ENCODE results near the gene ARSI. TPM values are rescaled to one million over a fixed set of nuclear protein-coding genes. Genes with fewer than 3 reads are reported as not detected.
"Not testable (repeated sequence)": the region's sequence is repeated elsewhere in the genome, so short reads cannot be mapped to it uniquely, and the experiment has no call there.

ARSI gene
- total RNA-seq, 6 donors from 2014 or later, result 0.78 to 6.3 (median 2.8) TPM

DNA sequence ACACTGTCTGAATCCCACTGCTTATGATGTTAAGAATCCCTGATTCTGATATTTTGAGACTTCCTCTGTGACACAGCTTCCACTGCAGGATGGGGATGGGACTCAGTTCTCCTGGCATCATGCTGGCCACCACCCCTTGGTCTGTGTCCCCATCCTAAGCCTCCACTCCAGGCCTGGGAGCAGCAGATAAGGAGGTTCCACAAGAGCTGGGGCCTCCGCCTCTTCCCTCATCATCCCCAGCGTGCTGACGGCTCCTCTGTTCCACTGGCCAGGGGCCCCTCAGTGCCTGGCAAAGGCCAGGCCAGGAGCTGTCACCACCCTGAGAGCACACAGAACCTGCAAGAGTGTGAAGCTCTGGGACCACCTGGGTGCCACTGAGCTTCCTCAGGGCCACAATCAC lies 53.8 kb downstream of the ARSI start:
- ATAC-seq (ENCODE audit: low FRiP score in 2 of 2) (no peak), DNase-seq (no peak)
- Histone ChIP-seq H3K27me3 (no peaks in the 10 kb centered on the region), H3K36me3 (no peaks in the 10 kb centered on the region), H3K27ac (no peak overlapping the region), H3K4me1 (peaks cover 0 to 4% (median 0%) of the 10 kb centered on the region in 4 donors), H3K9me3 (no peaks in the 10 kb centered on the region), H3K4me3 (no peak overlapping the region)
- TF ChIP-seq POLR2AphosphoS5 (IDR thresholded peaks at IDR 0.05) (no peak), EP300 (IDR thresholded peaks at IDR 0.05) (no peak)
- TF ChIP-seq, protein P1, sequence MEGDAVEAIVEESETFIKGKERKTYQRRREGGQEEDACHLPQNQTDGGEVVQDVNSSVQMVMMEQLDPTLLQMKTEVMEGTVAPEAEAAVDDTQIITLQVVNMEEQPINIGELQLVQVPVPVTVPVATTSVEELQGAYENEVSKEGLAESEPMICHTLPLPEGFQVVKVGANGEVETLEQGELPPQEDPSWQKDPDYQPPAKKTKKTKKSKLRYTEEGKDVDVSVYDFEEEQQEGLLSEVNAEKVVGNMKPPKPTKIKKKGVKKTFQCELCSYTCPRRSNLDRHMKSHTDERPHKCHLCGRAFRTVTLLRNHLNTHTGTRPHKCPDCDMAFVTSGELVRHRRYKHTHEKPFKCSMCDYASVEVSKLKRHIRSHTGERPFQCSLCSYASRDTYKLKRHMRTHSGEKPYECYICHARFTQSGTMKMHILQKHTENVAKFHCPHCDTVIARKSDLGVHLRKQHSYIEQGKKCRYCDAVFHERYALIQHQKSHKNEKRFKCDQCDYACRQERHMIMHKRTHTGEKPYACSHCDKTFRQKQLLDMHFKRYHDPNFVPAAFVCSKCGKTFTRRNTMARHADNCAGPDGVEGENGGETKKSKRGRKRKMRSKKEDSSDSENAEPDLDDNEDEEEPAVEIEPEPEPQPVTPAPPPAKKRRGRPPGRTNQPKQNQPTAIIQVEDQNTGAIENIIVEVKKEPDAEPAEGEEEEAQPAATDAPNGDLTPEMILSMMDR (IDR thresholded peaks at IDR 0.05), result no peak
- WGBS, 2 donors, result 82 to 87% methylated on average over 3 of the region's 3 CpGs

DNA sequence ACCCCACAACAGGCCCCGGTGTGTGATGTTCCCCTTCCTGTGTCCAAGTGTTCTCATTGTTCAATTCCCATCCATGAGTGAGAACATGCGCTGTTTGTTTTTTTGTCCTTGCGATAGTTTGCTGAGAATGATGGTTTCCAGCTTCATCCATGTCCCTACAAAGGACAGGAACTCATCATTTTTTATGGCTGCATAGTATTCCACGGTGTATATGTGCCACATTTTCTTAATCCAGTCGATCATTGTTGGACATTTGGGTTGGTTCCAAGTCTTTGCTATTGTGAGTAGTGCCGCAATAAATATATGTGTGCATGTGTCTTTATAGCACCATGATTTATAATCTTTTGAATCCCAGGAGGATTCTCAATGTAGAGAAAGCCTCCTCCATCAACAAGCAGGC lies 54.2 kb downstream of the ARSI start:
- not testable (repeated sequence) for H3K27ac ChIP-seq; H3K27me3 ChIP-seq; H3K4me1 ChIP-seq; DNase-seq; H3K9me3 ChIP-seq; H3K4me3 ChIP-seq; ATAC-seq (ENCODE audit: low FRiP score in 2 of 2); H3K36me3 ChIP-seq
- 89 to 91% methylated on average over 6 of the region's 6 CpGs for WGBS, 2 donors

DNA sequence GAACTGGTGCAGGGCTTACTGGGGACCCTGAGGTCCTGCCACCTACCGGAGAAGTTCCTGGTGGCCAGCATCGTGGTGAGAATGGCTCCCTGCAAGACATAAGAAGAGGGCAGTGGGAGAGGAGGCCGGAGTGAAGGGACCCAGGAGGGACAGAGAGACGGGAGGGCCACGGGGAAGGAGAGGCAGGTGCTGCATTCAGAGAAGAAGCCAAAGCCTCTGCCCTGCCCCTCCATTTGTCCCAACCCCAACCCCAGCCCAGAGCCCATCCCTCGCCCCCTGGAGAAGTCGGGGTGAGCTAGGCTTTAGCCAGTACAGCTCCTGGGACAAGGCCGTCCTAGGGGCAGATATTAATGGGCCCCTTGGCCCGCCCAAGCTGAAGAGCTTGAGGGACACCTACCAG lies 55.0 kb downstream of the ARSI start:
- ATAC-seq (ENCODE audit: low FRiP score in 2 of 2) (no peak), DNase-seq (no peak)
- Histone ChIP-seq H3K27me3 (no peaks in the 10 kb centered on the region), H3K4me3 (no peak overlapping the region), H3K36me3 (no peaks in the 10 kb centered on the region), H3K9me3 (no peaks in the 10 kb centered on the region), H3K4me1 (peaks cover 0 to 4% (median 0%) of the 10 kb centered on the region in 4 donors), H3K27ac (no peak overlapping the region)
- TF ChIP-seq, protein P1 (IDR thresholded peaks at IDR 0.05), result no peak
- TF ChIP-seq POLR2AphosphoS5 (IDR thresholded peaks at IDR 0.05), result no peak
- TF ChIP-seq POLR2A (IDR thresholded peaks at IDR 0.05), result no peak
- no peak for TF ChIP-seq EP300 (IDR thresholded peaks at IDR 0.05)
- 88 to 95% methylated on average over 7 to 9 of the region's 9 CpGs for WGBS, 2 donors

DNA sequence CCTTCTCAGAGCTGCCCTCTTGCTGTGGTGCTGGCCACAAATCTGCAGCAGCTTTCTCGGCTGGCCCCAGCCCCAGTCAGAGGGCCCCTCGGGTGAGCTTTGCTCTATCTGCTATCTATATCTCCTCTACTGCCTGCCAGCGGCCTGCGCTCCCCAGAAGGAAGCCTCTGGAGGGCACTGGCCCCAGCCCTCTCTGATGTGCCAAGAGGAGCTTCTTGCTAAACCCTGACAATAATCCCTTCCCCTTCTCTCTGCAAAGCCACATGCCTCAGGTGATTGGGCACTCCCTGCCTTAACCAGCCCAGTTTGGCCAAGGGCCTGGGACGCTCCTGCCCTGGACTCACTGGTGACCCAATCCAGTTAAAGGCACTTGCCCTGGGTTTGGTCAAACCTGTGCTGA lies 55.9 kb downstream of the ARSI start:
- Histone ChIP-seq H3K27ac (no peak overlapping the region), H3K4me3 (no peak overlapping the region), H3K27me3 (no peaks in the 10 kb centered on the region), H3K4me1 (peaks cover 0 to 4% (median 0%) of the 10 kb centered on the region in 4 donors), H3K9me3 (no peaks in the 10 kb centered on the region), H3K36me3 (no peaks in the 10 kb centered on the region)
- DNase-seq, result no peak
- ATAC-seq (ENCODE audit: low FRiP score in 2 of 2), result no peak
- 82 to 93% methylated on average over 2 to 5 of the region's 5 CpGs for WGBS, 2 donors
- TF ChIP-seq POLR2A (IDR thresholded peaks at IDR 0.05), result no peak
- no peak for TF ChIP-seq POLR2AphosphoS5 (IDR thresholded peaks at IDR 0.05)
- TF ChIP-seq, protein P1 (IDR thresholded peaks at IDR 0.05), result no peak
- TF ChIP-seq EP300 (IDR thresholded peaks at IDR 0.05), result no peak

DNA sequence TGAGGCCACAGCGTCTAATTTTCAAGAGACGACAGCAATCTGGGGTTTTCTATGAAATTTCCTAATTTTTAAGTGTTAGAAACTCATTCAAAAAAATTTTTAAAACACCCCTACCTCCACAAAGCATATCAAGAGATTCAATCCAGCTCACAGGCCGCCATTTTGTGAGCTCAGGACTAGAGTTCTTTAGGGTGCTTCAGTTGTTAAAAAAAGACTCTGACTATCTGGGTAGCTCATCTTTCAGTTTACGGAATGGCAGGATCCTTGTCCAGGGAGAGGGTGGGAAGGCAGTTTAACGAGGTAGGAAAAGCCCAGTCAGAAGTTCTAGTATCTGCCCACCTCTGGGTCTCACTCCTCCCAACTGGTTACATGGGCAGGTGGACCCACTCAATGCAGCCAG lies 56.3 kb downstream of the ARSI start:
- TF ChIP-seq, protein P1 (IDR thresholded peaks at IDR 0.05), result no peak
- no peak for TF ChIP-seq EP300 (IDR thresholded peaks at IDR 0.05)
- TF ChIP-seq POLR2AphosphoS5 (IDR thresholded peaks at IDR 0.05), result no peak
- no peak for TF ChIP-seq POLR2A (IDR thresholded peaks at IDR 0.05)
- Histone ChIP-seq H3K27ac (no peak overlapping the region), H3K4me1 (peaks cover 0 to 4% (median 0%) of the 10 kb centered on the region in 4 donors), H3K27me3 (no peaks in the 10 kb centered on the region), H3K36me3 (no peaks in the 10 kb centered on the region), H3K4me3 (no peak overlapping the region), H3K9me3 (no peaks in the 10 kb centered on the region)
- DNase-seq (no peak), ATAC-seq (ENCODE audit: low FRiP score in 2 of 2) (no peak)
- WGBS, 2 donors, result 92% methylated on average over 5 of the region's 5 CpGs

Other genes with a start within 250 kb of the ARSI start
- 100 to 1,000 TPM in 1 of 6 donors, 10 to 100 TPM in 5; 13.9 to 101 (median 57.9) TPM for gene CSF1R, start 216.4 kb downstream of the ARSI start, total RNA-seq
- 100 to 1,000 TPM in 2 of 6 donors, 10 to 100 TPM in 4; 26.6 to 155 (median 81.5) TPM for gene PDGFRB, start 147.1 kb downstream of the ARSI start, total RNA-seq
- gene CDX1, start 136.1 kb downstream of the ARSI start, total RNA-seq, result under 1 TPM in 2 of 6 donors, not detected in 4; 0.17 to 0.30 TPM
- under 1 TPM in 1 of 6 donors, not detected in 5; 0.44 TPM for gene SLC6A7, start 112.8 kb downstream of the ARSI start, total RNA-seq
- 1 to 10 TPM in 4 of 6 donors, under 1 TPM in 1, not detected in 1; 0.29 to 2.4 (median 1.8) TPM for gene CAMK2A, start 13.1 kb downstream of the ARSI start, total RNA-seq
- 10 to 100 TPM; 21.7 to 71.2 (median 30.4) TPM for gene TCOF1, start 54.8 kb upstream of the ARSI start, total RNA-seq
- 1,000 to 10,000 TPM in 5 of 6 donors, 100 to 1,000 TPM in 1; 957 to 4,783 (median 3,180) TPM for gene CD74, start 110.0 kb upstream of the ARSI start, total RNA-seq
- 1,000 to 10,000 TPM in 5 of 6 donors, 100 to 1,000 TPM in 1; 806 to 1,982 (median 1,727) TPM for gene RPS14, start 146.8 kb upstream of the ARSI start, total RNA-seq
- gene NDST1, start 205.2 kb upstream of the ARSI start, total RNA-seq, result 100 to 1,000 TPM in 5 of 6 donors, 10 to 100 TPM in 1; 81.7 to 265 (median 166) TPM

Data from upper lobe of left lung (tissue), 6 donors.